Caco-2 (cell line): ENCODE results near the gene RUNX2. TPM values are rescaled to one million over a fixed set of nuclear protein-coding genes. Genes with fewer than 3 reads are reported as not detected.

Experiments used
- BruUV-seq: library from RNA; stranded (reverse); fragments of 400-500 nt; replicated peaks from 2 replicates; lab custom pipeline; 2021; lab: Mats Ljungman, UMichigan
- CTCF ChIA-PET: fragments of 300-600 bp; sonication (Branson Sonifier 250); formaldehyde crosslinking; loops from one replicate; lab custom pipeline; 2022; ENCODE audit warnings: antibody characterized with exemption; lab: Charles Lee
- POLR2A ChIA-PET: fragments of 300-600 bp; sonication (Branson Sonifier 250); formaldehyde crosslinking; loops from one replicate; lab custom pipeline; 2022; ENCODE audit warnings: antibody characterized with exemption; lab: Charles Lee
- DNase-seq, 2 experiments: peaks; one replicate each; pipeline versions ENCODE4 v3.0.0 to v3.0.0-alpha.2; 2020 to 2022
- H3K27me3 ChIP-seq: replicated peaks from 2 replicates; pipeline ENCODE4 v1.6.0; 2011; ENCODE audit warnings: low read length; ENCODE audit not compliant: control insufficient read depth, insufficient read depth
- H3K36me3 ChIP-seq: 2 replicates; pipeline ENCODE4 v1.5.1; 2011; ENCODE audit warnings: low read length; ENCODE audit not compliant: control insufficient read depth, insufficient read depth
- H3K4me1 ChIP-seq: fragments of 250-450 bp; sonication (Bioruptor Pico); 2 replicates; pipeline ENCODE4 v1.5.1; 2020; ENCODE audit warnings: mild to moderate bottlenecking
- H3K4me3 ChIP-seq: 2 replicates; pipeline ENCODE4 v1.5.1; 2011; ENCODE audit warnings: low read depth, mild to moderate bottlenecking, control low read depth, low read length
- H3K9me3 ChIP-seq: fragments of 250-450 bp; sonication (Bioruptor Pico); 2 replicates; pipeline ENCODE4 v1.5.1; 2020; ENCODE audit warnings: mild to moderate bottlenecking, moderate library complexity
- H3K27ac Mint-ChIP-seq: one replicate; pipeline ENCODE4 v1.8.0; 2022; ENCODE audit warnings: mixed read lengths; ENCODE audit not compliant: unreplicated experiment
- H3K27me3 Mint-ChIP-seq: one replicate; pipeline ENCODE4 v1.8.0; 2022; ENCODE audit warnings: mixed read lengths; ENCODE audit not compliant: insufficient read depth, unreplicated experiment
- H3K36me3 Mint-ChIP-seq: one replicate; pipeline ENCODE4 v1.8.0; 2022; ENCODE audit warnings: mild to moderate bottlenecking, mixed read lengths; ENCODE audit not compliant: insufficient read depth, unreplicated experiment
- H3K4me1 Mint-ChIP-seq: one replicate; pipeline ENCODE4 v1.8.0; 2022; ENCODE audit warnings: low read depth, mixed read lengths; ENCODE audit not compliant: unreplicated experiment
- H3K4me3 Mint-ChIP-seq: one replicate; pipeline ENCODE4 v1.8.0; 2022; ENCODE audit warnings: mild to moderate bottlenecking, moderate library complexity, mixed read lengths; ENCODE audit not compliant: unreplicated experiment
- H3K9me3 Mint-ChIP-seq: one replicate; pipeline ENCODE4 v1.8.0; 2022; ENCODE audit warnings: mixed read lengths; ENCODE audit not compliant: unreplicated experiment
- CTCF ChIP-seq, 2 experiments: fragments of 200-600 bp in 1 of 2; IDR thresholded peaks; 1 replicate in 1 of 2; 2 replicates in 1 of 2; pipeline versions ENCODE4 v1.5.1 to v1.8.0; 2011 to 2022; ENCODE audit warnings: antibody characterized with exemption in 1 of 2, control low read depth in 1 of 2, inconsistent platforms in 1 of 2, low read depth in 1 of 2, low read length in 1 of 2, mild to moderate bottlenecking in 1 of 2, moderate library complexity in 1 of 2; ENCODE audit not compliant: insufficient read depth in 1 of 2, severe bottlenecking in 1 of 2, unreplicated experiment in 1 of 2
- intact Hi-C: fragments of 100-400 bp; cut with micrococcal nuclease; formaldehyde crosslinking; loops from one replicate; pipeline ENCODE4 v1.10.0; 2022; ENCODE audit not compliant: unreplicated experiment
- total RNA-seq: library from RNA; stranded (reverse); gene quantifications from 2 replicates; pipeline ENCODE4 v1.2.3, GENCODE V29; 2022

The RUNX2 gene
- total RNA-seq, 1 experiment from 2014 or later, result not detected

- Mint-ChIP-seq H3K4me1 (no peaks in the 10 kb centered on the region), H3K4me3 (no peak overlapping the region), H3K36me3 (no peaks in the 10 kb centered on the region), H3K27me3 (no peaks in the 10 kb centered on the region), H3K9me3 (no peaks in the 10 kb centered on the region), H3K27ac (no peak overlapping the region)
- DNase-seq, result no peak
- intact Hi-C loops, result no loop called here
- POLR2A ChIA-PET, result no interaction called here
- Histone ChIP-seq H3K27me3 (no peaks in the 10 kb centered on the region), H3K4me1 (no peaks in the 10 kb centered on the region), H3K36me3 (no peaks in the 10 kb centered on the region), H3K4me3 (no peak overlapping the region), H3K9me3 (no peaks in the 10 kb centered on the region)
- no peak for TF ChIP-seq CTCF (IDR thresholded peaks at IDR 0.05; ENCODE audit: insufficient read depth in 1 of 2, low read depth in 1 of 2, low read length in 1 of 2, severe bottlenecking in 1 of 2, unreplicated experiment in 1 of 2)
- CTCF ChIA-PET, result no interaction called here
- BruUV-seq, result no TSS peak
These were observed 23.5 kb downstream of the RUNX2 start for GRCh38 chr6:45351667-45352066.

GRCh38 chr6:45353654-45354053 is 25.5 kb downstream of the RUNX2 start:
- BruUV-seq, result no TSS peak
- H3K4me1 Mint-ChIP-seq, result no peaks in the 10 kb centered on the region
- ChIA-PET POLR2A (no interaction called here), CTCF (no interaction called here)
- H3K4me3 Mint-ChIP-seq, result no peak overlapping the region
- TF ChIP-seq CTCF (IDR thresholded peaks at IDR 0.05; ENCODE audit: insufficient read depth in 1 of 2, low read depth in 1 of 2, low read length in 1 of 2, severe bottlenecking in 1 of 2, unreplicated experiment in 1 of 2), result no peak
- H3K36me3 Mint-ChIP-seq, result no peaks in the 10 kb centered on the region
- Histone ChIP-seq H3K36me3 (no peaks in the 10 kb centered on the region), H3K4me3 (no peak overlapping the region), H3K27me3 (no peaks in the 10 kb centered on the region), H3K4me1 (no peaks in the 10 kb centered on the region), H3K9me3 (no peaks in the 10 kb centered on the region)
- DNase-seq, result no peak
- H3K9me3 Mint-ChIP-seq, result no peaks in the 10 kb centered on the region
- H3K27me3 Mint-ChIP-seq, result no peaks in the 10 kb centered on the region
- H3K27ac Mint-ChIP-seq, result no peak overlapping the region
- intact Hi-C loops, result no loop called here

GRCh38 chr6:45364466-45364865 is 36.3 kb downstream of the RUNX2 start:
- no TSS peak for BruUV-seq
- CTCF ChIA-PET, result interaction anchor here (0.6 kb wide), 1 partner anchor 14 kb away, joined by 5 read pairs; the partner anchor contains the start of gene SUPT3H
- no peak overlapping the region for H3K27ac Mint-ChIP-seq
- intact Hi-C loops, result no loop called here
- no peaks in the 10 kb centered on the region for H3K4me1 Mint-ChIP-seq
- no peaks in the 10 kb centered on the region for H3K36me3 ChIP-seq
- H3K36me3 Mint-ChIP-seq, result no peaks in the 10 kb centered on the region
- H3K27me3 Mint-ChIP-seq, result no peaks in the 10 kb centered on the region
- no peaks in the 10 kb centered on the region for H3K9me3 ChIP-seq
- no peaks in the 10 kb centered on the region for H3K4me1 ChIP-seq
- no peak overlapping the region for H3K4me3 Mint-ChIP-seq
- no peaks in the 10 kb centered on the region for H3K9me3 Mint-ChIP-seq
- no peak overlapping the region for H3K4me3 ChIP-seq
- TF ChIP-seq CTCF (IDR thresholded peaks at IDR 0.05; ENCODE audit: insufficient read depth in 1 of 2, low read depth in 1 of 2, low read length in 1 of 2, severe bottlenecking in 1 of 2, unreplicated experiment in 1 of 2), result no peak
- H3K27me3 ChIP-seq, result no peaks in the 10 kb centered on the region
- POLR2A ChIA-PET, result no interaction called here
- no peak for DNase-seq
